Vagina (tissue), 2 donors: Measurements from ENCODE around the gene XRCC5. TPM values are rescaled to one million over a fixed set of nuclear protein-coding genes. Genes with fewer than 3 reads are reported as not detected.
A peak's percentile ranks its signal among the peaks of the same experiment; 100 is the strongest.

Experiments used
- DNase-seq, 2 donors: peaks; one replicate each; pipeline ENCODE4 v3.0.0-alpha.2; 2017; ENCODE audit errors: extremely low spot score in 2 of 2
- H3K27ac ChIP-seq: fragments of 200-600 bp; sonication (generic); one replicate; pipeline ENCODE4 v1.5.1; 2019
- H3K27me3 ChIP-seq: fragments of 200-600 bp; sonication (generic); one replicate; pipeline ENCODE4 v1.5.1; 2019
- H3K36me3 ChIP-seq, 2 donors: fragments of 200-600 bp; sonication (generic); one replicate each; pipeline ENCODE4 v1.5.1; 2017 to 2019
- H3K4me1 ChIP-seq: fragments of 200-600 bp; sonication (generic); one replicate; pipeline ENCODE4 v1.5.1; 2019
- H3K4me3 ChIP-seq, 2 donors: fragments of 200-600 bp; sonication (generic); 1 replicate in 1 of 2; 2 replicates in 1 of 2; pipeline ENCODE4 v1.5.1; 2016 to 2019
- H3K9me3 ChIP-seq: fragments of 200-600 bp; sonication (generic); one replicate; pipeline ENCODE4 v1.5.1; 2019
- POLR2A ChIP-seq, 2 donors: fragments of 450-650 bp; IDR thresholded peaks; one replicate each; pipeline ENCODE4 v1.6.1; 2017; ENCODE audit warnings: antibody characterized with exemption in 2 of 2, mild to moderate bottlenecking in 2 of 2, moderate library complexity in 2 of 2
- POLR2AphosphoS5 ChIP-seq, 2 donors: sonication (generic); formaldehyde crosslinking; IDR thresholded peaks; one replicate each; pipeline ENCODE4 v1.9.0; 2017; ENCODE audit warnings: antibody characterized with exemption in 2 of 2, mild to moderate bottlenecking in 2 of 2, low read depth in 1 of 2; ENCODE audit not compliant: insufficient read depth in 1 of 2
- intact Hi-C: fragments of 100-400 bp; cut with DNase I; formaldehyde crosslinking; loops from one replicate; pipeline ENCODE4 v1.15.1; 2023
- total RNA-seq: library from RNA; depleted of rRNA; stranded (reverse); fragments of >200 nt; gene quantifications from one replicate; pipeline ENCODE4 v1.2.3, GENCODE V29; 2016
- TF ChIP-seq, protein P1 (sequence below), 3 experiments: fragments of 450-650 bp in 2 of 3; fragments of 200-600 bp in 1 of 3; sonication (generic) in 1 of 3; IDR thresholded peaks; one replicate each; pipeline ENCODE4 v1.5.1; 2017 to 2019; ENCODE audit warnings: antibody characterized with exemption in 3 of 3, mild to moderate bottlenecking in 2 of 3, moderate library complexity in 2 of 3

XRCC5 gene
- total RNA-seq, 1 donor from 2014 or later: 118 TPM

DNA sequence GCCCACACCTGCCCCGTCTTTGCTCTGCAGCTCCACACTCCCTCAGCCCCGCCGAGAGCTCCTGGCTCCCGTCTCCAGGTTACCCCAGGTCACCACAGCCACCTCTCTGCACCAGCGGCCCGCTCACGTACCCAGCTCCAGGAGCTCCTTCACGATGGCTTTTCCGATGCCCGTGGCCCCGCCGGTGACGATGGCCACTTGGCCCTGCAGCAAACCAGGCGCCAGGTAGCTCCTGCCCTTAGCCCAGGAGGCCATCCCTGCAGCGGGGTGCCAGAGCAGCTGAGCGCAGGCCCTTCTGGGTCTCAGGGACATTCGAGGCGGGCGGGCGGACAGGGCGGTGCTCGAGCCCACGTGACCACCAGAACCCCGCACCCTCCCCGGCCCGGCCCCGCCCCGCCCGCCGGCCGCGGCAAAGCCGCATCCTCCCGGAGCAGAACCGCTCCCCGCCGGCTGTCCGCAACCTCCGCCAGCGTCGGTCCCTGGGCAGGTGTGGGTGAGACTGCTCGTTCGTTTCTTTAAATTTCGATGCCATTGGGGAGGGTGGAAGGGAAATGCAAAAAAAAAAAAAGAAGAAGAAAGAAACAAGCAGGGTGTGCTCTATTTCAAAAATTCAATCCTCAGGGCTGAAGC, 27.5 kb upstream of the XRCC5 start, which contains the start of the genes PECR and TMEM169:
Gene PECR, minus strand, starts transcription at position 323 of the 630 bp plus-strand sequence. Its CDS starts 68 bp downstream, at position 255.
Gene TMEM169, plus strand, starts transcription at position 433 of the 630 bp plus-strand sequence. CDS start 14,045 bp downstream, outside the sequence.
- no peak for DNase-seq
- Histone ChIP-seq H3K4me3 (peak within 1 kb of the TSS; percentile 59 to 61), H3K4me1 (no peaks in the 10 kb centered on the region), H3K9me3 (no peaks in the 10 kb centered on the region), H3K27me3 (no peaks in the 10 kb centered on the region), H3K36me3 (no peaks in the 10 kb centered on the region), H3K27ac (peak within 1 kb of the TSS; percentile 4)
- TF ChIP-seq, protein P1, sequence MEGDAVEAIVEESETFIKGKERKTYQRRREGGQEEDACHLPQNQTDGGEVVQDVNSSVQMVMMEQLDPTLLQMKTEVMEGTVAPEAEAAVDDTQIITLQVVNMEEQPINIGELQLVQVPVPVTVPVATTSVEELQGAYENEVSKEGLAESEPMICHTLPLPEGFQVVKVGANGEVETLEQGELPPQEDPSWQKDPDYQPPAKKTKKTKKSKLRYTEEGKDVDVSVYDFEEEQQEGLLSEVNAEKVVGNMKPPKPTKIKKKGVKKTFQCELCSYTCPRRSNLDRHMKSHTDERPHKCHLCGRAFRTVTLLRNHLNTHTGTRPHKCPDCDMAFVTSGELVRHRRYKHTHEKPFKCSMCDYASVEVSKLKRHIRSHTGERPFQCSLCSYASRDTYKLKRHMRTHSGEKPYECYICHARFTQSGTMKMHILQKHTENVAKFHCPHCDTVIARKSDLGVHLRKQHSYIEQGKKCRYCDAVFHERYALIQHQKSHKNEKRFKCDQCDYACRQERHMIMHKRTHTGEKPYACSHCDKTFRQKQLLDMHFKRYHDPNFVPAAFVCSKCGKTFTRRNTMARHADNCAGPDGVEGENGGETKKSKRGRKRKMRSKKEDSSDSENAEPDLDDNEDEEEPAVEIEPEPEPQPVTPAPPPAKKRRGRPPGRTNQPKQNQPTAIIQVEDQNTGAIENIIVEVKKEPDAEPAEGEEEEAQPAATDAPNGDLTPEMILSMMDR (IDR thresholded peaks at IDR 0.05): no peak
- TF ChIP-seq POLR2A (IDR thresholded peaks at IDR 0.05) (no peak), POLR2AphosphoS5 (IDR thresholded peaks at IDR 0.05; ENCODE audit: insufficient read depth in 1 of 2, low read depth in 1 of 2) (peak in 1 of 2 donors; percentile 57)
- intact Hi-C loops: no loop called here

DNA sequence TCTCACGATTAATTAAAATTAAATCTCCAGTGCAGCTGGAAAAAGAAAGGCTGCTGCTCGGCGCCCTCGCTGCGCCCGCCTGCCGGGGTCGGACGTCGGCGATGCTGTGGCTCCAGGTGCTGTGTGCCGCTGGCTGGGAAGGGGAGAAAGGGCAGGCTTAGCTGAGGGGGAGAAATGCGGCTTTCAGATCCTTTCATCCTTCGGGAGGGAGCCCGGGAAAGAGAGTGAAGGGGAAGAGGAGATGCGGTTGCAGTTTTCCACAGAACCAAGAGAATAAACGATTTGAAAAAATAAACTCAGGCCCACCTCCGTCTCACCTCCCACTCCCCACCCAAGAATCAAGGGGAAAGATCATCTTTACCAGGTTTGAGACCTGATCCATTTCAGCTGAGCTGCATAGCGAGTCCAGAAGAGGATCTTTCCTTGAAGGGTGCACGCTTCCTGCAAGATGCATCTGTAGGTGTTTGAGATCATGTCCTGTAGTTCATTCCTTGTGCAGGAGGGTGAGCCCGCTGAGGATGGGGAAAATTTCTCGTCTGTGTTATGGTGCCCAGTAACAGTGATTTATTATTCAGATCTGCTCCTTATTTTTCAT, 26.9 kb upstream of the XRCC5 start:
- TF ChIP-seq, protein P1 (IDR thresholded peaks at IDR 0.05): no peak
- TF ChIP-seq POLR2AphosphoS5 (IDR thresholded peaks at IDR 0.05; ENCODE audit: insufficient read depth in 1 of 2, low read depth in 1 of 2): no peak
- no peak for TF ChIP-seq POLR2A (IDR thresholded peaks at IDR 0.05)
- DNase-seq: no peak

DNA sequence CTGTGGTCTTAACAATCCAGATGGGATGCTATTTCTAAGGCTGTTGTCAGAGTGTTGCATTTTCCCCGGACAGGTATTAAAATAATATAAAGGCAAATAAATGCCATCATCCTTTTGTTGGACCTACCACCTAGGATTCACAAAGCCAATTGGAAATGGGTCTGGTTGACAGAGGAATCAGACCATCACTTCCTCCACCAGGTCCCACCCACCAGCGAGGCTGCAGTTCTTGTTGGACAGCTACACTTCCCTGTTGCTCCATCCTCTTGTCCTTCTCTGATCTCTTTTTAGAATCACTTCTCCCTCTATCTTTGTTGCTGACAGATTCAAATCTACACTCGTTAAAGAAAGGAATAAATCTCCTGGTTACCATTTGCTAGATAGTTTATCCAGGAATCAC, 26.3 kb upstream of the XRCC5 start:
- no peak for DNase-seq
- intact Hi-C loops: no loop called here
- H3K27ac ChIP-seq: no peak overlapping the region
- H3K4me3 ChIP-seq: no peak overlapping the region
- H3K36me3 ChIP-seq: no peaks in the 10 kb centered on the region
- H3K9me3 ChIP-seq: no peaks in the 10 kb centered on the region
- no peak for TF ChIP-seq POLR2A (IDR thresholded peaks at IDR 0.05)
- TF ChIP-seq, protein P1 (IDR thresholded peaks at IDR 0.05): no peak
- no peak for TF ChIP-seq POLR2AphosphoS5 (IDR thresholded peaks at IDR 0.05; ENCODE audit: insufficient read depth in 1 of 2, low read depth in 1 of 2)
- H3K4me1 ChIP-seq: no peaks in the 10 kb centered on the region
- no peaks in the 10 kb centered on the region for H3K27me3 ChIP-seq

More for the DNA sequence above, 26.9 kb upstream of the XRCC5 start:
- intact Hi-C loops: no loop called here
- peak overlapping the region; percentile 59 to 61 for H3K4me3 ChIP-seq
- peak overlapping the region; percentile 4 for H3K27ac ChIP-seq
- no peaks in the 10 kb centered on the region for H3K4me1 ChIP-seq
- no peaks in the 10 kb centered on the region for H3K27me3 ChIP-seq
- H3K36me3 ChIP-seq: no peaks in the 10 kb centered on the region
- no peaks in the 10 kb centered on the region for H3K9me3 ChIP-seq

DNA sequence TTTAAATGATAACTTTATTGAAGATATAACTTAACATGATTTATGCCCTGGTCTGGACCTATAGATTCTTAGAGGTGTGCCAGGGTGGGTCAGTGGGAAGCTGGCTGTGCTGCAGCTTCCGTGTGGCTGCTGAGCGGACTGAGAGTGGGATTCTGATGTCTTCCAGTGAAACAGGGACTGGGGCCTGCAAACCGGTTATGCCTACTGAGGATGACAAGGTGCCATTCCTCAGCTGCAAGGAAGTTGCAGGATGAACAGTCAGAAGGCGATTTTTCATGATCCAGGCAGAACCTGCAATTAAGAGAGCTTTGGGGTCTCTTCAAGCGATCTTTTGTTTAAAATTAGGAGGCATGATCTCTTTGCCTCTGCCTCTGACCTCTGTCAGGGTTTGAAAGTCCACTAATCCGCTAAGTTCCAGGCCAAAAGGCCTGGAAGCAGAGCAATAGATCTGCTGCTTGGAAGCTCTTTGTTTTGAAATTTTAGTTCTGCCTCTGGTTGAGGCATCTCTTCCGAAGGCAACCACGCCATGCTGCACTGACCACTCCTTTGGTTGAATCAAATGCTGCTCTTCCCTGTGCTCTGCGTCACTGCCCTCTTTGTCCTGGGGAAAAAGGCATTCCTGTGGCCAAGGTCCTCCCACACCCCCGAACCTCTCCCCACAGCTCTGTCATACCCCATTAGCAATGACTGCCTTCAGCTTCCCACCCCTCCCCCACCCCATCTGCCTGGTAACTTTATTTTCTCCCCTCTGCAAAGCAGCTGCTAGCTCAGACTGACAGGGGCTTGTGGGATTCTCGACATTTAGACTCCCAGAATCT, 25.5 kb upstream of the XRCC5 start:
- intact Hi-C loops: no loop called here
- TF ChIP-seq, protein P1 (IDR thresholded peaks at IDR 0.05): no peak
- TF ChIP-seq POLR2AphosphoS5 (IDR thresholded peaks at IDR 0.05; ENCODE audit: insufficient read depth in 1 of 2, low read depth in 1 of 2): no peak
- no peak for TF ChIP-seq POLR2A (IDR thresholded peaks at IDR 0.05)
- no peaks in the 10 kb centered on the region for H3K4me1 ChIP-seq

More for the DNA sequence above, 25.5 kb upstream of the XRCC5 start:
- Histone ChIP-seq H3K27me3 (no peaks in the 10 kb centered on the region), H3K27ac (no peak overlapping the region), H3K36me3 (no peaks in the 10 kb centered on the region), H3K4me3 (no peak overlapping the region), H3K9me3 (no peaks in the 10 kb centered on the region)
- no peak for DNase-seq
